ENCODE results near the gene PXDN. TPM values are rescaled to one million over a fixed set of nuclear protein-coding genes. Genes with fewer than 3 reads are reported as not detected.
"Not testable (repeated sequence)": the region's sequence is repeated elsewhere in the genome, so short reads cannot be mapped to it uniquely, and the experiment has no call there.

PXDN gene
- total RNA-seq, 2 donors from 2014 or later = 29.5 to 40.8 TPM

GRCh38 chr2:1716441-1716840, 27.9 kb downstream of the PXDN start:
- Histone ChIP-seq H3K27ac (peak overlapping the region; percentile 71 to 78), H3K27me3 (replicated peaks; ENCODE audit: insufficient read depth) (no peaks in the 10 kb centered on the region), H3K4me3 (no peak overlapping the region), H3K9me3 (no peaks in the 10 kb centered on the region), H3K36me3 (no peaks in the 10 kb centered on the region), H3K4me1 (replicated peaks) (peaks cover 8% of the 10 kb centered on the region)
- TF ChIP-seq CTCF (IDR thresholded peaks at IDR 0.05) = no peak
- no peak for DNase-seq (ENCODE audit: low spot score)
- WGBS = 98% methylated on average over 9 of the region's 9 CpGs
- intact Hi-C loops (cut with DNase I) = no loop called here

- DNase-seq (ENCODE audit: low spot score); H3K4me1 ChIP-seq (replicated peaks); H3K9me3 ChIP-seq; intact Hi-C loops (cut with DNase I); H3K36me3 ChIP-seq; H3K4me3 ChIP-seq; H3K27ac ChIP-seq; H3K27me3 ChIP-seq (replicated peaks; ENCODE audit: insufficient read depth): not testable (repeated sequence)
- 82% methylated on average over 2 of the region's 2 CpGs for WGBS
Measured at GRCh38 chr2:1716014-1716305, 28.4 kb downstream of the PXDN start.

- Histone ChIP-seq H3K27ac (no peak overlapping the region), H3K27me3 (replicated peaks; ENCODE audit: insufficient read depth) (no peaks in the 10 kb centered on the region), H3K4me3 (no peak overlapping the region), H3K4me1 (replicated peaks) (peaks cover 8% of the 10 kb centered on the region), H3K9me3 (no peaks in the 10 kb centered on the region), H3K36me3 (no peaks in the 10 kb centered on the region)
- DNase-seq (ENCODE audit: low spot score) = no peak
- WGBS = 72% methylated on average over 22 of the region's 22 CpGs
- TF ChIP-seq POLR2A (IDR thresholded peaks at IDR 0.05) = no peak
- TF ChIP-seq CTCF (IDR thresholded peaks at IDR 0.05) = no peak
- TF ChIP-seq POLR2AphosphoS5 (IDR thresholded peaks at IDR 0.05) = no peak
- intact Hi-C loops (cut with DNase I) = no loop called here
Measured at GRCh38 chr2:1715184-1716013, 28.9 kb downstream of the PXDN start.

GRCh38 chr2:1714291-1715064, 29.8 kb downstream of the PXDN start:
- WGBS = 87% methylated on average over 17 of the region's 17 CpGs
- H3K9me3 ChIP-seq = no peaks in the 10 kb centered on the region
- intact Hi-C loops (cut with DNase I) = no loop called here
- H3K36me3 ChIP-seq = no peaks in the 10 kb centered on the region
- H3K27ac ChIP-seq = no peak overlapping the region
- H3K4me1 ChIP-seq (replicated peaks) = peaks cover 8% of the 10 kb centered on the region
- TF ChIP-seq CTCF (IDR thresholded peaks at IDR 0.05) = no peak
- TF ChIP-seq POLR2AphosphoS5 (IDR thresholded peaks at IDR 0.05) = no peak
- TF ChIP-seq POLR2A (IDR thresholded peaks at IDR 0.05) = no peak
- no peak for DNase-seq (ENCODE audit: low spot score)
- H3K27me3 ChIP-seq (replicated peaks; ENCODE audit: insufficient read depth) = no peaks in the 10 kb centered on the region
- no peak overlapping the region for H3K4me3 ChIP-seq

- H3K27ac ChIP-seq = no peak overlapping the region
- intact Hi-C loops (cut with DNase I) = no loop called here
- no peak for DNase-seq (ENCODE audit: low spot score)
Measured at GRCh38 chr2:1713839-1714236, 30.5 kb downstream of the PXDN start.

More at GRCh38 chr2:1713839-1714236, 30.5 kb downstream of the PXDN start:
- Histone ChIP-seq H3K4me3 (no peak overlapping the region), H3K4me1 (replicated peaks) (peaks cover 8% of the 10 kb centered on the region), H3K36me3 (no peaks in the 10 kb centered on the region), H3K9me3 (no peaks in the 10 kb centered on the region), H3K27me3 (replicated peaks; ENCODE audit: insufficient read depth) (no peaks in the 10 kb centered on the region)
- TF ChIP-seq CTCF (IDR thresholded peaks at IDR 0.05) (no peak), POLR2AphosphoS5 (IDR thresholded peaks at IDR 0.05) (no peak)
- WGBS = 98% methylated on average over 10 of the region's 10 CpGs
